CD4-positive, CD25-positive, alpha-beta regulatory T cell (primary cell): ENCODE results near the gene BCAS1. TPM values are rescaled to one million over a fixed set of nuclear protein-coding genes. Genes with fewer than 3 reads are reported as not detected.

Experiments
- ATAC-seq, 2 donors: fragments of 150-1000 bp; cut with Tn5 transposase; one replicate each; pipeline ENCODE4 v1.10.0; 2021; ENCODE audit warnings: low read depth in 2 of 2, moderate number of reproducible peaks in 2 of 2, moderate library complexity in 1 of 2
- DNase-seq, 3 donors: peaks; one replicate each; pipeline versions ENCODE4 v3.0.0 to v3.0.0-alpha.2; 2012 to 2022; ENCODE audit warnings: mixed read lengths in 1 of 3
- H3K27ac ChIP-seq: one replicate; pipeline ENCODE4 v1.7.0; 2013; ENCODE audit warnings: mild to moderate bottlenecking, low read length; ENCODE audit not compliant: insufficient read depth, poor library complexity, severe bottlenecking
- H3K27me3 ChIP-seq: one replicate; pipeline ENCODE4 v1.7.0; 2013; ENCODE audit warnings: low read length; ENCODE audit not compliant: control insufficient read depth, insufficient read depth
- H3K36me3 ChIP-seq: one replicate; pipeline ENCODE4 v1.7.0; 2013; ENCODE audit warnings: mild to moderate bottlenecking, low read length, moderate library complexity; ENCODE audit not compliant: control insufficient read depth, insufficient read depth
- H3K4me1 ChIP-seq: 2 replicates; pipeline ENCODE4 v1.7.0; 2013; ENCODE audit warnings: mild to moderate bottlenecking, low read length; ENCODE audit not compliant: insufficient read depth, control insufficient read depth, poor library complexity, severe bottlenecking
- H3K4me3 ChIP-seq: one replicate; pipeline ENCODE4 v1.7.0; 2013; ENCODE audit warnings: low read depth, mild to moderate bottlenecking, low read length, moderate library complexity
- H3K9me3 ChIP-seq, 2 experiments: 1 replicate in 1 of 2; 2 replicates in 1 of 2; pipeline ENCODE4 v1.7.0; 2013; ENCODE audit warnings: low read length in 2 of 2, mild to moderate bottlenecking in 1 of 2, moderate library complexity in 1 of 2; ENCODE audit not compliant: control insufficient read depth in 2 of 2
- H3K27ac Mint-ChIP-seq, 3 donors: one replicate each; pipeline ENCODE4 v1.8.0; 2020 to 2022; ENCODE audit warnings: mild to moderate bottlenecking in 3 of 3, mixed read lengths in 3 of 3, moderate library complexity in 2 of 3
- H3K27me3 Mint-ChIP-seq: one replicate; pipeline ENCODE4 v1.8.0; 2022; ENCODE audit warnings: mild to moderate bottlenecking, mixed read lengths
- H3K36me3 Mint-ChIP-seq: one replicate; pipeline ENCODE4 v1.8.0; 2020; ENCODE audit warnings: mixed read lengths
- H3K4me1 Mint-ChIP-seq, 4 donors: one replicate each; pipeline ENCODE4 v1.8.0; 2020 to 2022; ENCODE audit warnings: mixed read lengths in 4 of 4, mild to moderate bottlenecking in 1 of 4
- H3K4me3 Mint-ChIP-seq, 4 donors: one replicate each; pipeline ENCODE4 v1.8.0; 2020 to 2022; ENCODE audit warnings: mild to moderate bottlenecking in 4 of 4, mixed read lengths in 4 of 4, moderate library complexity in 3 of 4
- H3K9me3 Mint-ChIP-seq, 7 donors: one replicate each; pipeline ENCODE4 v1.8.0; 2020 to 2022; ENCODE audit warnings: mixed read lengths in 7 of 7, mild to moderate bottlenecking in 3 of 7, moderate library complexity in 2 of 7
- polyA plus RNA-seq, 4 donors: library from polyadenylated mRNA; unstranded; fragments of 300-500 nt; fragmentation: Illumina TruSeq; gene quantifications; one replicate each; pipeline ENCODE4 v1.2.3, GENCODE V29; 2021
- total RNA-seq: library from RNA; stranded (reverse); gene quantifications from one replicate; pipeline ENCODE4 v1.2.3, GENCODE V29; 2022

The BCAS1 gene
- total and polyA plus RNA-seq, 5 donors from 2014 or later = 0.81 to 17.3 (median 12.9) TPM

DNA sequence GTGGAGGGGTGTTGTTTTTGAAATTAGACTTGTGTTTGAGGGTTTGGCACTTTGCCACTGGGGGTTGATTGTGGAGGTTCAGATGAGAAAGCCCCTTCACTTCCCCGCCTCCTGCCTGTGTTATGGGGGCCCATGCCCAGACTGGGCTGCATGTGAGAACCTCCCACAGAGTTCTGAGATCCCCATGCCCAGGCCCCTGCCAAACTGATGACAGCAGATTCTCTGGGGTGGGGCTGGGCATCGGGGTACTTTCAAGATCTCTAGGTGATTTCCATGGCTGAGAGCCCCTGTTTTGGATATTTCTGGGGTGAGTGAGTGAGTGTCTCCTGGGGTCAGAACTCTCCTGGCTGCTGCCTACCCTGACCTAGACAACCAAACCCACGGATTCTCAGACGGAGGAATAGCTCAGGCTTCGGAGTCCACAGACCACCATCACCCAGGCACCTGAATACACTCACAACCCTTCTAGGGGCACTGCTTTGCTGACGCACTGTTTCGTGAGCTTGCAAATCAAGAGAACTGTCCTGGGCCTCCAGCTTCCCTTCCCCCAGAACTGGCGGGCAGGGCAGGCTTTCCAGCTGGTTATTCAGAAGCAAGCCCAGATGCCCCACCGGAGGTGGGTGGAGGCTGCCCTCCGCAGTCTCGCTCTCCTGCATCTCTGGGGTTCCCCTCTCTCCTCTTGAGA, 6.3 kb downstream of the BCAS1 start:
- no peak overlapping the region for H3K27ac ChIP-seq
- Mint-ChIP-seq H3K4me1 (peaks cover 0 to 26% (median 15%) of the 10 kb centered on the region in 4 donors), H3K9me3 (no peaks in the 10 kb centered on the region), H3K27me3 (no peaks in the 10 kb centered on the region), H3K36me3 (no peaks in the 10 kb centered on the region), H3K4me3 (peak overlapping the region; percentile 0 to 44 (median 17)), H3K27ac (peak overlapping the region; percentile 64 to 73 (median 72))
- H3K36me3 ChIP-seq = no peaks in the 10 kb centered on the region
- peak in 1 of 3 donors; percentile 17 for DNase-seq
- H3K4me1 ChIP-seq = no peaks in the 10 kb centered on the region
- H3K9me3 ChIP-seq = no peaks in the 10 kb centered on the region
- ATAC-seq = peak in 1 of 2 donors; percentile 54
- H3K27me3 ChIP-seq = no peaks in the 10 kb centered on the region
- no peak overlapping the region for H3K4me3 ChIP-seq

DNA sequence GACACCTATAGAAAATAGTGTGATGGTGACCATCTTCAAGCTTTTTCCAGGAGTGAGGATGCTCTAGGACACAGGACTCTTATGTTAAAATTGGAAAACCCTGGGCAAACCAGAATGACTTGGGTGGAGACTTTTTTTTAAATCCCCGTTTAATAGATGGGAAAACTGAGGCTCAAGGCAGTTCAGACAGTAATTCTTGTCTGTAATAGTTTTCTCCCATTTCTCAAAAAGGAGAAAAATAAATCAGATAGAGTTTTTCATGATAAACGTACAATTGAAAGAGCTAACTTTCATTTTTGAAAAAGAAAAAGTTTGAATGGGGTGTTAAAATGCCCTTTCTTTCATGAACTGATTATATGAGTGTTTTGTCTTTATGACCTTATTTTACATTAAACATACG, 6.8 kb downstream of the BCAS1 start:
- no peak for DNase-seq
- Histone ChIP-seq H3K27me3 (no peaks in the 10 kb centered on the region), H3K4me1 (no peaks in the 10 kb centered on the region), H3K4me3 (no peak overlapping the region), H3K27ac (no peak overlapping the region), H3K36me3 (no peaks in the 10 kb centered on the region), H3K9me3 (no peaks in the 10 kb centered on the region)
- H3K27me3 Mint-ChIP-seq = no peaks in the 10 kb centered on the region
- peak overlapping the region in 1 of 3 donors; percentile 73 for H3K27ac Mint-ChIP-seq
- H3K9me3 Mint-ChIP-seq = no peaks in the 10 kb centered on the region
- no peak for ATAC-seq
- no peaks in the 10 kb centered on the region for H3K36me3 Mint-ChIP-seq
- peak overlapping the region in 3 of 4 donors; percentile 3 to 44 (median 31) for H3K4me3 Mint-ChIP-seq
- peaks cover 0 to 30% (median 15%) of the 10 kb centered on the region in 4 donors for H3K4me1 Mint-ChIP-seq

DNA sequence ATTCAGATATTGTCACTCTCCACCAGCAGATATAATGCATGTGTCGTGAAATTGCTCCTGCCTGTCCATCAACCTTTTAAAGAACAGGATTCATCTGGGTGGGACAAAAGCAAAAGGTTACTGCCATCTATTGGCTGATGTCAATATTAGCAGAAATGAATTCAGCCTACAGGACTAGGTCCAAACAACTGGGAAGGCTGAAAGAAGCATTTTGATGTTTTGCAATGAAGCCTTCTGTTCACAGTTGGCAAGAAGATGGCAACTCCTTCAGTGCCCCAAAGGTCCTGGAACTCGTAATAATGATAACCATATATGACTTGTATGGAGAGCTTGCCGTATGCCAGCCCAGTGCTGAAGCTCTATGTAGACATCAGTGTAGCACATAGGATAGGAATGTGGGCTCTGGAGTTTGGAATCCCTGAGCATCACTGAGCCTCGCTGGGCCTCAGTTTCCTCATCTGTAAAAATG, 7.5 kb downstream of the BCAS1 start:
- DNase-seq = peak in 2 of 3 donors; percentile 28 to 50
- no peaks in the 10 kb centered on the region for H3K9me3 ChIP-seq
- H3K36me3 Mint-ChIP-seq = no peaks in the 10 kb centered on the region
- H3K4me1 Mint-ChIP-seq = peaks cover 0 to 37% (median 15%) of the 10 kb centered on the region in 4 donors
- ATAC-seq = peak in 1 of 2 donors; percentile 43
- H3K27ac Mint-ChIP-seq = no peak overlapping the region
- H3K27ac ChIP-seq = no peak overlapping the region
- no peaks in the 10 kb centered on the region for H3K9me3 Mint-ChIP-seq
- H3K4me3 Mint-ChIP-seq = no peak overlapping the region
- no peaks in the 10 kb centered on the region for H3K27me3 Mint-ChIP-seq
- H3K4me1 ChIP-seq = no peaks in the 10 kb centered on the region
- no peak overlapping the region for H3K4me3 ChIP-seq
- no peaks in the 10 kb centered on the region for H3K27me3 ChIP-seq
- no peaks in the 10 kb centered on the region for H3K36me3 ChIP-seq

DNA sequence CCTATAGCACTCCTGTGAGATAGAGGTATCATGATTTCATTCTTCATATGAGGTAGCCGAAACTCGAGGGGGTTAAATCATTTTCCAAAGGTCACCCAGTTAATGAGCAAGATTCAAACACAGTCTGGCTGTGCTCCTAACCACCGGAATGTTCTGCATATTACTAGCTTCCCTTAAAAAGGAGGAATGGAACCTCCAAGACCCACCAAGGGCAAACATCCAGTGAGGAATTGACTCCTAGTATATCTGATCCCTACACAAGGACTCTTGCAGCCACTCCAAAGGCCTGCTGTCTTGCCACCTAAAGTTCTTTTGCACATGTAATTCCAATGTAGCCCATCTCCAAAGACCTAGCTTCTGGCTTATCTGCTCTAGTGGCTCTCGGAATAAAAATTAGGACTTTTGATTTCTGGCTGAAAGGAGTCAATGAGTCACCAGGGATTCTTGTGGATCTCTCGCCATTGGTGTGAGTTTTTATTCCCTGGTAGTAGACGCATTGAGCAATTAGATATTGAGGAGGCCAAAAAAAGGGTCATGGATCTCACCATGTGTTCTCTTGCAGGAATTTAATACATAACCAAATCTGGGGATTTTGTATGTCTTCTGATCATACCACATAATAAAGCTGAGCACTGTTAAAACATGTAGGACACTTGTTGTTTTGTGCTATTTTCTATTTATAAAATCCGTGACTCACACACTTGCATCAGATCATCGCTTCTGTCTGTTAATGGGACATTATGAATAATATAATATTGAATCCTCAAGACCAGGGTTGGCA, 9.1 kb downstream of the BCAS1 start:
- peak overlapping the region in 1 of 3 donors; percentile 43 for H3K27ac Mint-ChIP-seq
- Histone ChIP-seq H3K4me1 (no peaks in the 10 kb centered on the region), H3K27me3 (no peaks in the 10 kb centered on the region), H3K4me3 (no peak overlapping the region), H3K9me3 (no peaks in the 10 kb centered on the region), H3K36me3 (no peaks in the 10 kb centered on the region), H3K27ac (no peak overlapping the region)
- H3K4me3 Mint-ChIP-seq = peak overlapping the region in 1 of 4 donors; percentile 78
- DNase-seq = no peak
- no peak for ATAC-seq
- peaks cover 0 to 41% (median 19%) of the 10 kb centered on the region in 4 donors for H3K4me1 Mint-ChIP-seq
- no peaks in the 10 kb centered on the region for H3K36me3 Mint-ChIP-seq
- no peaks in the 10 kb centered on the region for H3K27me3 Mint-ChIP-seq
- no peaks in the 10 kb centered on the region for H3K9me3 Mint-ChIP-seq

DNA sequence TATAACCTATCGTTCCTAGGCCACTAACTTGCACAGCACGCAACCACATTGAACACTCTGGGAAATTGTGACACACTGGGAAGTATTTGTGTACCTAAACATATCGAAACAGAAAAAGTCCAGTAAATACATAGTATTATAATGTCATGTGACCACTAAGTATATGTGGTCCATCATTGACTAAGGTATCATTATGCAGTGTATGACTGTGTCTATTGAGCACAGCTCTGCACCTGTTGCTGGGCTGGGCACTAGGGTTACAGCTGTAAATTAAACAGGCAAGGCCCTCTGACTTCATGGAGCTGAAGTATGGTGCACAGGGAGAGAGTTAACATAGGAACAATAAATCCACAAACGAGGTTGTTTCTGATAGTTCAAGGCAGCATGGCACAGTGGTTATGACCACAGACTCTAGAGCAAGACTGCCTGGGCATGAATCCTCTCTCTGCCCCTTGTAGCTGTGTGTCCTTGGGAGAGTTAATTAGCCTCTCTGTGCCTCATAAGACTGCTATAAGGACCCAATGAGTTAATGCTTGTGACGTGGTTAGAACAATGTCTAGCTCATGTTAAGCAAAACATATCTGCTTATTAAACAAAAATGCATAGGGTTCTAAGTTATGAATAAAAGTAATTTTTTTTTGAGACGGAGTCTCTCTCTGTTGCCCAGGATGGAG, 10.6 kb downstream of the BCAS1 start:
- Mint-ChIP-seq H3K36me3 (no peaks in the 10 kb centered on the region), H3K27me3 (no peaks in the 10 kb centered on the region), H3K27ac (peak overlapping the region in 1 of 3 donors; percentile 12), H3K4me3 (peak overlapping the region in 3 of 4 donors; percentile 8 to 77 (median 66)), H3K4me1 (peaks cover 0 to 41% (median 18%) of the 10 kb centered on the region in 4 donors), H3K9me3 (peaks cover 0 to 2% (median 0%) of the 10 kb centered on the region in 7 donors)
- H3K4me1 ChIP-seq = no peaks in the 10 kb centered on the region
- peak overlapping the region; percentile 28 for H3K4me3 ChIP-seq
- DNase-seq (no peak), ATAC-seq (no peak)
- H3K27ac ChIP-seq = no peak overlapping the region
- H3K9me3 ChIP-seq = no peaks in the 10 kb centered on the region
- no peaks in the 10 kb centered on the region for H3K36me3 ChIP-seq
- H3K27me3 ChIP-seq = no peaks in the 10 kb centered on the region

DNA sequence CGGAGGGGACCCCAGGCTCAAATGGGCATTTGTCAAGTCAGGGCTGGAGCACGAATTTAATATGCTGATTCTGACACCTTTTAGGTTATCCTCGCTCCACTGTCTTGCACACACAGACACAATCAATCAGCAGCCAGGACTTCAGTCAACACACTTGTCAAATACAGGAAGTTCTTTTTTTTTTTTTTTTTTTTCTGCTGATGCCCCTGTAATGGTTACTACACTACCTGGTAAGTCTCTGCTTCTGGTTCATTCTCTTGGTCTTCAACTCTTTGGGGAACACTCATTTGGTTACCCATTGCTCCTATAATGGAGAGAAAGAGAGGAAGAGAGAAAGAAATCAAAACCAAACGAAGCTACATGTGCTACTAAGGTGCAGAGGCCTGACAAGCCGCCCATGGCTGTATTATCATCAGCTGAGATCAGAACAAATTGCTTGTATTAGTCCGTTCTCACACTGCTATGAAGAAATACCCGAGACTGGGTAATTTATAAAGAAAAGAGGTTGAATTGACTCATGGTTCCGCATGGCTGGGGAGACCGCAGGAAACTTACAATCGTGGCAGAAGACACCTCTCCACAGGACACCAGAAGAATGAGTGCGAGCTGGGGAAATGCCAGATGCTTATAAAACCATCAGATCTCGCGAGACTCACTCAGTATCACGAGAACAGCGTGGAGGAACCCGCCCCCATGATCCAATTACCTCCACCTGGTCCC, 11.8 kb downstream of the BCAS1 start:
- Mint-ChIP-seq H3K4me1 (peaks cover 0 to 28% (median 9%) of the 10 kb centered on the region in 4 donors), H3K36me3 (no peaks in the 10 kb centered on the region), H3K27ac (peak overlapping the region in 2 of 3 donors; percentile 14 to 70), H3K27me3 (no peaks in the 10 kb centered on the region), H3K4me3 (peak overlapping the region in 3 of 4 donors; percentile 8 to 76 (median 73)), H3K9me3 (peaks cover 0 to 2% (median 0%) of the 10 kb centered on the region in 7 donors)
- Histone ChIP-seq H3K9me3 (no peaks in the 10 kb centered on the region), H3K4me3 (peak overlapping the region; percentile 13), H3K27me3 (no peaks in the 10 kb centered on the region), H3K27ac (no peak overlapping the region), H3K36me3 (no peaks in the 10 kb centered on the region), H3K4me1 (no peaks in the 10 kb centered on the region)
- ATAC-seq (peak in 1 of 2 donors; percentile 11), DNase-seq (no peak)
